OCI-LY1 (cell line): ENCODE measurements around the gene NETO1.

Experiments
- EZH2 ChIP-seq: fragments of 200-600 bp; sonication (generic), shearing (Covaris generic); IDR thresholded peaks from 2 replicates; pipeline ENCODE4 v1.8.0; 2017; ENCODE audit warnings: borderline replicate concordance, mixed run types, mild to moderate bottlenecking, antibody characterized with exemption, low read length, moderate library complexity, mixed read lengths
- TF ChIP-seq, protein P1 (sequence below): fragments of 200-600 bp; sonication (generic), shearing (Covaris generic); IDR thresholded peaks from 2 replicates; pipeline ENCODE4 v1.5.1; 2017; ENCODE audit warnings: mild to moderate bottlenecking, antibody characterized with exemption, low read length, moderate library complexity, mixed read lengths

DNA sequence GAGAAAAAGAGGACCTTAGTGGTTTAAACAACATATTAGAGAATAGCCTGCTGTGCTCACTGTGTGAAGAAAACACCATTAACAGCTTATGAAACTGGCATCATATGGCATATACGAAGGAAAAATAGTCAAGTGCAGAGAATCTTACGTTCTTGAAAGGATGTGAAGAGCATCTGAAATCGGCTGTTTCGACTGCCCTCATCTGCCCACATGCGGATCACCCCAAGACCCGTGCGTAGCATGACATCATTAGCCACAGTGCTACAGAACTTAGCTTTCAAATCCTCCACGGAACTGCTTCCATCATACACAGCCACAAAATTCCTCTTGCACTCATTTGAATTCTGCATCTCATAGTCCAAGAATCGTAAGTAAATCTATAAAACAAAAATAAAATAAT is 84.3 kb downstream of the NETO1 start:
- TF ChIP-seq, protein P1, sequence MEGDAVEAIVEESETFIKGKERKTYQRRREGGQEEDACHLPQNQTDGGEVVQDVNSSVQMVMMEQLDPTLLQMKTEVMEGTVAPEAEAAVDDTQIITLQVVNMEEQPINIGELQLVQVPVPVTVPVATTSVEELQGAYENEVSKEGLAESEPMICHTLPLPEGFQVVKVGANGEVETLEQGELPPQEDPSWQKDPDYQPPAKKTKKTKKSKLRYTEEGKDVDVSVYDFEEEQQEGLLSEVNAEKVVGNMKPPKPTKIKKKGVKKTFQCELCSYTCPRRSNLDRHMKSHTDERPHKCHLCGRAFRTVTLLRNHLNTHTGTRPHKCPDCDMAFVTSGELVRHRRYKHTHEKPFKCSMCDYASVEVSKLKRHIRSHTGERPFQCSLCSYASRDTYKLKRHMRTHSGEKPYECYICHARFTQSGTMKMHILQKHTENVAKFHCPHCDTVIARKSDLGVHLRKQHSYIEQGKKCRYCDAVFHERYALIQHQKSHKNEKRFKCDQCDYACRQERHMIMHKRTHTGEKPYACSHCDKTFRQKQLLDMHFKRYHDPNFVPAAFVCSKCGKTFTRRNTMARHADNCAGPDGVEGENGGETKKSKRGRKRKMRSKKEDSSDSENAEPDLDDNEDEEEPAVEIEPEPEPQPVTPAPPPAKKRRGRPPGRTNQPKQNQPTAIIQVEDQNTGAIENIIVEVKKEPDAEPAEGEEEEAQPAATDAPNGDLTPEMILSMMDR: no peak
- no peak for TF ChIP-seq EZH2
